Uterine smooth muscle cell (primary cell): Measurements from ENCODE around the gene SCNN1G. TPM values are rescaled to one million over a fixed set of nuclear protein-coding genes. Genes with fewer than 3 reads are reported as not detected.

ENCODE experiments used
- total RNA-seq: library from RNA; depleted of rRNA; stranded (reverse); fragments of >200 nt; gene quantifications from 2 replicates; pipeline ENCODE4 v1.2.3, GENCODE V29; 2014

The SCNN1G gene, protein sequence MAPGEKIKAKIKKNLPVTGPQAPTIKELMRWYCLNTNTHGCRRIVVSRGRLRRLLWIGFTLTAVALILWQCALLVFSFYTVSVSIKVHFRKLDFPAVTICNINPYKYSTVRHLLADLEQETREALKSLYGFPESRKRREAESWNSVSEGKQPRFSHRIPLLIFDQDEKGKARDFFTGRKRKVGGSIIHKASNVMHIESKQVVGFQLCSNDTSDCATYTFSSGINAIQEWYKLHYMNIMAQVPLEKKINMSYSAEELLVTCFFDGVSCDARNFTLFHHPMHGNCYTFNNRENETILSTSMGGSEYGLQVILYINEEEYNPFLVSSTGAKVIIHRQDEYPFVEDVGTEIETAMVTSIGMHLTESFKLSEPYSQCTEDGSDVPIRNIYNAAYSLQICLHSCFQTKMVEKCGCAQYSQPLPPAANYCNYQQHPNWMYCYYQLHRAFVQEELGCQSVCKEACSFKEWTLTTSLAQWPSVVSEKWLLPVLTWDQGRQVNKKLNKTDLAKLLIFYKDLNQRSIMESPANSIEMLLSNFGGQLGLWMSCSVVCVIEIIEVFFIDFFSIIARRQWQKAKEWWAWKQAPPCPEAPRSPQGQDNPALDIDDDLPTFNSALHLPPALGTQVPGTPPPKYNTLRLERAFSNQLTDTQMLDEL
- total RNA-seq: not detected in 2 replicates

GRCh38 chr16:23182679-23183542 is at the start of gene SCNN1G:
Gene SCNN1G, plus strand, starts transcription at chr16:23182745. Its CDS starts 3,527 bp downstream, at chr16:23186272.

DNA sequence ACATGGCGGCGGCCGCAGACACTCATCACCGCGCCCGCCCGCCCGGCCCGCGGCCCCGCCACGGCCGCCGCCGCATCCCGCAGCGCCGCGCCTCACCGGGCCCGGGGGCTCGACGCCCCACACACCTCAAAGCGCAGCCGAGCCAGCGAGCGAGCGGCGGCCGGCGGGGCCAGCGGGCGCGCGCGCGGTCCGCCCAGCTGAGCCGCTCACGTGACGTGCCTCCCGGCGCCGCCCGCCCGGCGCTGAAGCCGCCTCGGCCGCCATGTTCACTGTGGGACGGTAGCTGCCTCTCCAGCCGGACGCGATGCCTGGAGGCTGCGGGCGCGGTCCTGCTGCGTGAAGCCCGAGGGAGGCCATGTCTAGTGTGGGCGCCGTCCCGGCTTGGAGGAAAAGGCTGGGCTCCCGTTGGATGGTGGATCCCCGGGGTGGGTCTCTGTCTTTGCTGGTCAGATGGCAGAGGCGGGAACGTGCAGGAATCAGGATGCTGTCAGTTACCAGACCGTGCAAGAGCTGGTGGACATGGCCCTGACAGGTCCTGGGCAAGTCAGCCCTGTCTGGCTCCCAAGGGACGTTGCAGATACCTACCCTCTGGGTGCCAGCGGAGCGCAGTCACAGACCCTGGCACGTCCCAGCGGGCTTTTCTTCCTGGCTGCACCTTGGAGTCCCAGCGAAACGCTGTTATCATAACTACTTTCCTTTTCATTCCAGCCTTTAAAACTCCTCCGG is 33.1 kb upstream of the SCNN1G start, which contains the start of gene USP31:
Gene USP31, minus strand, starts transcription at position 186 of the 726 bp plus-strand sequence. Its CDS starts 182 bp downstream, at position 4.

Other genes with a start within 250 kb of the SCNN1G start
- 9.9 and 11.1 TPM in 2 replicates for gene USP31, start 33.3 kb upstream of the SCNN1G start, total RNA-seq
- gene SCNN1B, start 119.6 kb downstream of the SCNN1G start, total RNA-seq: not detected in 2 replicates